ENCODE measurements around the gene ELAC1.

GRCh38 chr18:50981381-50981780 lies 13.5 kb downstream of the ELAC1 start:
- TF ChIP-seq TCF12 (IDR thresholded peaks at IDR 0.05; ENCODE audit: low read depth) (no peak), YY1 (IDR thresholded peaks at IDR 0.05; ENCODE audit: low read depth) (no peak), REST (IDR thresholded peaks at IDR 0.05; ENCODE audit: low read depth) (no peak), CEBPB (IDR thresholded peaks at IDR 0.05) (no peak), USF1 (IDR thresholded peaks at IDR 0.05) (no peak)

All from Ishikawa (cell line).